SK-N-SH (cell line): ENCODE measurements around the gene WSB2. TPM values are rescaled to one million over a fixed set of nuclear protein-coding genes. Genes with fewer than 3 reads are reported as not detected.
A peak's percentile ranks its signal among the peaks of the same experiment; 100 is the strongest.

Experiments used
- CTCF ChIA-PET: fragments of 300-600, 350-600 bp; formaldehyde crosslinking; extraction: SDS; loops from one replicate; lab custom pipeline; 2021; lab: Yijun Ruan, JAX
- POLR2A ChIA-PET: fragments of 350-600 bp; sonication (Branson Sonifier 250); formaldehyde crosslinking; extraction: SDS; loops from one replicate; lab custom pipeline; 2020; ENCODE audit warnings: antibody characterized with exemption, inconsistent platforms; lab: Yijun Ruan, JAX
- DNase-seq: peaks from one replicate; pipeline ENCODE4 v3.0.0; 2012
- H2AFZ ChIP-seq: fragments of 200-600 bp; sonication (generic); 2 replicates; pipeline ENCODE4 v1.8.1; 2016; ENCODE audit warnings: antibody characterized with exemption, mild to moderate bottlenecking, low read depth
- H3F3A ChIP-seq: fragments of 200-600 bp; sonication (generic); replicated peaks from 2 replicates; pipeline ENCODE3; 2016; ENCODE audit warnings: antibody characterized with exemption, mild to moderate bottlenecking; ENCODE audit not compliant: insufficient read depth
- H3K27ac ChIP-seq, 2 experiments: fragments of 200-500 bp in 1 of 2; fragments of 200-600 bp in 1 of 2; sonication (Bioruptor generic) in 1 of 2; sonication (generic), shearing (Covaris generic) in 1 of 2; 2 replicates each; pipeline versions ENCODE4 v1.5.1 to v1.6.1; 2014 to 2016; ENCODE audit warnings: low read depth in 2 of 2, inconsistent platforms in 1 of 2, low read length in 1 of 2, mild to moderate bottlenecking in 1 of 2, mixed read lengths in 1 of 2
- H3K27me3 ChIP-seq: fragments of 200-600 bp; sonication (generic), shearing (Covaris generic); 2 replicates; pipeline ENCODE4 v1.6.1; 2016; ENCODE audit warnings: mixed run types; ENCODE audit not compliant: insufficient read depth
- H3K36me3 ChIP-seq, 2 experiments: fragments of 200-500 bp in 1 of 2; fragments of 200-600 bp in 1 of 2; sonication (Bioruptor generic) in 1 of 2; sonication (generic) in 1 of 2; replicated peaks in 1 of 2; 2 replicates each; pipeline versions ENCODE3 to v1.5.1; 2014 to 2016; ENCODE audit warnings: low read length in 1 of 2, mild to moderate bottlenecking in 1 of 2; ENCODE audit not compliant: insufficient read depth in 2 of 2, control insufficient read depth in 1 of 2
- H3K4me1 ChIP-seq, 2 experiments: fragments of 200-500 bp in 1 of 2; fragments of 200-600 bp in 1 of 2; sonication (Bioruptor generic) in 1 of 2; sonication (generic), shearing (Covaris generic) in 1 of 2; 2 replicates each; pipeline versions ENCODE4 v1.5.1 to v1.6.1; 2014 to 2016; ENCODE audit warnings: low read depth in 1 of 2, low read length in 1 of 2, mixed run types in 1 of 2; ENCODE audit not compliant: insufficient read depth in 2 of 2, control insufficient read depth in 1 of 2
- H3K4me2 ChIP-seq: fragments of 200-600 bp; sonication (generic), shearing (Covaris generic); 2 replicates; pipeline ENCODE4 v1.6.1; 2017; ENCODE audit warnings: mixed run types
- H3K4me3 ChIP-seq, 2 experiments: fragments of 200-500 bp in 1 of 2; fragments of 200-600 bp in 1 of 2; sonication (Bioruptor generic) in 1 of 2; sonication (generic), shearing (Covaris generic) in 1 of 2; 2 replicates each; pipeline versions ENCODE4 v1.5.1 to v1.8.1; 2014 to 2016; ENCODE audit warnings: low read depth in 2 of 2, inconsistent platforms in 1 of 2, low read length in 1 of 2, mild to moderate bottlenecking in 1 of 2, mixed read lengths in 1 of 2, moderate library complexity in 1 of 2
- H3K79me2 ChIP-seq: fragments of 200-600 bp; sonication (generic); 2 replicates; pipeline ENCODE4 v1.8.1; 2017; ENCODE audit warnings: mild to moderate bottlenecking; ENCODE audit not compliant: insufficient read depth
- H3K9ac ChIP-seq: fragments of 200-600 bp; sonication (generic); 2 replicates; pipeline ENCODE4 v1.6.1; 2017; ENCODE audit warnings: mixed run types
- H3K9me2 ChIP-seq: fragments of 200-600 bp; sonication (generic); 2 replicates; pipeline ENCODE4 v1.6.1; 2017; ENCODE audit warnings: mixed run types
- H3K9me3 ChIP-seq: fragments of 200-600 bp; sonication (generic); 2 replicates; pipeline ENCODE4 v1.6.1; 2017; ENCODE audit warnings: mixed run types, mild to moderate bottlenecking, moderate library complexity
- H4K20me1 ChIP-seq: fragments of 200-600 bp; sonication (generic); 2 replicates; pipeline ENCODE4 v1.6.1; 2017; ENCODE audit warnings: mild to moderate bottlenecking, mixed run types; ENCODE audit not compliant: insufficient read depth
- CHD2 ChIP-seq: fragments of 150-350 bp; IDR thresholded peaks from 2 replicates; pipeline ENCODE4 v1.6.1; 2018; ENCODE audit warnings: low read length; ENCODE audit not compliant: partially characterized antibody
- ELF1 ChIP-seq: IDR thresholded peaks from 2 replicates; pipeline ENCODE4 v1.4.0; 2012
- EP300 ChIP-seq, 2 experiments: IDR thresholded peaks; 2 replicates each; pipeline versions ENCODE4 v1.4.0 to v1.6.1; 2012; ENCODE audit warnings: borderline replicate concordance in 1 of 2, low read depth in 1 of 2, low read length in 1 of 2
- FOSL2 ChIP-seq: IDR thresholded peaks from 2 replicates; pipeline ENCODE4 v1.4.0; 2012; ENCODE audit warnings: low read depth, mild to moderate bottlenecking, moderate library complexity, borderline replicate concordance
- GATA2 ChIP-seq: sonication (generic); formaldehyde crosslinking; IDR thresholded peaks from 2 replicates; pipeline ENCODE4 v1.5.0; 2020; ENCODE audit warnings: mild to moderate bottlenecking, missing genetic modification reagents
- JUND ChIP-seq: IDR thresholded peaks from 2 replicates; pipeline ENCODE4 v1.4.0; 2012
- MAX ChIP-seq: IDR thresholded peaks from 2 replicates; pipeline ENCODE4 v1.4.0; 2012; ENCODE audit warnings: low read depth
- MEF2A ChIP-seq: IDR thresholded peaks from 2 replicates; pipeline ENCODE4 v1.4.0; 2012; ENCODE audit warnings: low read depth, borderline replicate concordance
- MXI1 ChIP-seq: IDR thresholded peaks from 2 replicates; pipeline ENCODE4 v1.6.1; 2012; ENCODE audit warnings: mild to moderate bottlenecking, low read depth, low read length, improper control_type of control experiment
- NFIC ChIP-seq: IDR thresholded peaks from 2 replicates; pipeline ENCODE4 v1.4.0; 2012; ENCODE audit warnings: borderline replicate concordance
- POLR2AphosphoS5 ChIP-seq: IDR thresholded peaks from 2 replicates; pipeline ENCODE4 v1.6.1; 2012; ENCODE audit warnings: low read depth, low read length
- RXRA ChIP-seq: IDR thresholded peaks from 2 replicates; pipeline ENCODE4 v1.4.0; 2012; ENCODE audit warnings: low read depth, mild to moderate bottlenecking, borderline replicate concordance
- SMC3 ChIP-seq: IDR thresholded peaks from 2 replicates; pipeline ENCODE4 v1.6.1; 2012; ENCODE audit warnings: low read depth, low read length, improper control_type of control experiment
- TAF1 ChIP-seq: IDR thresholded peaks from 2 replicates; pipeline ENCODE4 v1.6.1; 2012; ENCODE audit warnings: low read depth, mild to moderate bottlenecking, low read length, moderate library complexity, borderline replicate concordance
- TCF12 ChIP-seq: IDR thresholded peaks from 2 replicates; pipeline ENCODE4 v1.4.0; 2012
- USF2 ChIP-seq: fragments of 150-350 bp; IDR thresholded peaks from 2 replicates; pipeline ENCODE4 v1.6.1; 2017; ENCODE audit warnings: antibody characterized with exemption, low read length, low read depth, borderline replicate concordance
- YY1 ChIP-seq: IDR thresholded peaks from 2 replicates; pipeline ENCODE4 v1.4.0; 2012; ENCODE audit warnings: low read depth, mild to moderate bottlenecking
- ZBTB33 ChIP-seq: IDR thresholded peaks from 2 replicates; pipeline ENCODE4 v1.4.0; 2012; ENCODE audit warnings: low read depth, borderline replicate concordance
- WGBS: methylation state at CpG from one replicate; pipeline ENCODE4 v1.1.6; 2017; ENCODE audit warnings: low lambda C conversion rate; 5-methylcytosine and 5-hydroxymethylcytosine counted together
- polyA plus RNA-seq, 3 experiments: library from polyadenylated mRNA; depleted of rRNA; stranded (reverse); fragments of >200 nt; gene quantifications; 2 replicates each; pipeline ENCODE4 v1.2.3, GENCODE V29; 2012

WSB2 gene
- polyA plus RNA-seq, 1 of the 3 experiments (the other 2 are of a cell fraction): 54.4 TPM

- H3K79me2 ChIP-seq: peaks cover 23% of the 10 kb centered on the region
- no peaks in the 10 kb centered on the region for H3K27me3 ChIP-seq
- CTCF ChIA-PET: interaction anchor here (0.7 to 1.5 kb wide), 5 partner anchors 14 to 312 kb away, joined by 3 to 5 read pairs (median 4); no protein-coding TSS in a partner anchor
- H3K9ac ChIP-seq: no peak overlapping the region
- H3K9me3 ChIP-seq: no peaks in the 10 kb centered on the region
- H4K20me1 ChIP-seq: no peaks in the 10 kb centered on the region
- peak overlapping the region; percentile 76 for H3K4me2 ChIP-seq
- TF ChIP-seq TAF1: no peak
- no peak for TF ChIP-seq EP300 (IDR thresholded peaks at IDR 0.05; ENCODE audit: borderline replicate concordance in 1 of 2, low read depth in 1 of 2, low read length in 1 of 2)
- no peak for TF ChIP-seq ZBTB33
- TF ChIP-seq GATA2 (CRISPR knock-in tag): no peak
- TF ChIP-seq NFIC: no peak
- TF ChIP-seq POLR2AphosphoS5: no peak
- TF ChIP-seq MAX: no peak
- no peak for TF ChIP-seq CHD2
- TF ChIP-seq TCF12: no peak
- no peak for TF ChIP-seq YY1
- no peak for TF ChIP-seq MXI1
- TF ChIP-seq FOSL2: no peak
- no peak for TF ChIP-seq SMC3
- no peak for TF ChIP-seq USF2
- no peak for TF ChIP-seq RXRA
- TF ChIP-seq ELF1: no peak
- no peak for TF ChIP-seq MEF2A
- TF ChIP-seq JUND: no peak
- TF ChIP-seq, all 33 proteins: peak for 0
- WGBS: 70% methylated on average over 5 of the region's 6 CpGs
- Histone ChIP-seq H3F3A (peaks cover 8% of the 10 kb centered on the region), H3K4me3 (peak overlapping the region in 1 of 2 experiments; percentile 79; a peak in 1 of 4 replicates), H3K36me3 (peaks cover 0 to 5% of the 10 kb centered on the region in 2 experiments), H3K9me2 (no peaks in the 10 kb centered on the region), H2AFZ (no peak overlapping the region), H3K27ac (no peak overlapping the region), H3K4me1 (peaks cover 0 to 11% of the 10 kb centered on the region in 2 experiments; a peak in 1 of 4 replicates)
- no peak for DNase-seq
- POLR2A ChIA-PET: interaction anchor here (1.0 kb wide), 1 partner anchor 34 kb away, joined by 4 read pairs; the partner anchor contains the start of gene PEBP1
Observed at GRCh38 chr12:118102070-118102469, 41.1 kb upstream of the WSB2 start.
